ENCODE measurements around the gene TNIP1.

Gene TNIP1

DNA sequence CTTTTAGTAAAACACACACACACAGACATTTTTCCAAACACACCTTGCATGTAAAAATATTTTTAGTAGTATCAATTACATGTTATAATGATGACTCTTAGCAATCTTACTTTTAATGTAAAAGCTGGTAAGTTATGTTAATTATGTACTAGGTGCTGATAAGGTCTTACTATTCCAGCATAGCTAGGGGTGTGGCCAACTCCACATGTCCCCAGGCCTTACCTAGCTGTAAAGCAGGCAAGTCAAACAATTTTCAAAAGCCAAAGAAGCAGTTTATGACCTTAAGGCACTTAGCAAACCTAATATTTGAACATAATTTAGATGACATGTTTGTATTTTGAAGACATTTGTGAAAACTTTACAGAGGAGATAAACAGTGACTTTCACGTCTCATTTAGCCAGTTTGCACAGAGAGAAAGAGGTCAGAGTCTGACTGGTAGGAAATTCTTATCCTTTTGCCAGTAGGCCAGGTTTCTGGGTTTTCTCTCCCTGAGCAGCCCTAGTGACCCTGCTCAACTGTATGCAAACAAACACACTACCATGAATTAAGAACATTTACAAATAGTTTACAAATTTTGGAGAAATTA, 86.9 kb downstream of the TNIP1 start:
- DNase-seq = no peak
- in situ Hi-C loops (cut with HindIII; ENCODE audit: low pct_ligation_motif_present, low pct_unique_long_range_greater_than_20kb, low sequenced_read_pairs) = no loop called here

DNA sequence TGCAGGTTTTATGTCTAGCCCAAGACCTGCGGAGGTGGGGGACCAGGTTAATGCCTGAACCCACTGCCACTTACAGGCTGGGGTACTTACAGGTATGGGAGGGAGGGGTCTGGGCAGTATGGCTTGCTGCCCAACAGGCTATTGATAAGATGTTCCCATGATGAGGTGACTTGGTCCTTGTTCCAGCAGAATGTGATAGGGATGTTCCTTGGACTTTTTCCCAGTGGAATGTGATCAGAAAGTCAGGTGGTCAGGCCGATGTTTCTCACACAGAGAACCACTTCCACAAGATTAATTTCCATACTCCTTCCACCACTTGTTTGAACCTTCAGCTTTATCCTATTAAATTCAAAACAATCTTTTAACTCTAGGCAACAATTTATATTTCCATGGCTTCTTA, 87.4 kb downstream of the TNIP1 start:
- in situ Hi-C loops (cut with HindIII; ENCODE audit: low pct_ligation_motif_present, low pct_unique_long_range_greater_than_20kb, low sequenced_read_pairs) = no loop called here
- DNase-seq = no peak

- no peak for DNase-seq
- in situ Hi-C loops (cut with HindIII; ENCODE audit: low pct_ligation_motif_present, low pct_unique_long_range_greater_than_20kb, low sequenced_read_pairs) = no loop called here
Measured at GRCh38 chr5:150992705-150993104, 88.1 kb downstream of the TNIP1 start.

DNA sequence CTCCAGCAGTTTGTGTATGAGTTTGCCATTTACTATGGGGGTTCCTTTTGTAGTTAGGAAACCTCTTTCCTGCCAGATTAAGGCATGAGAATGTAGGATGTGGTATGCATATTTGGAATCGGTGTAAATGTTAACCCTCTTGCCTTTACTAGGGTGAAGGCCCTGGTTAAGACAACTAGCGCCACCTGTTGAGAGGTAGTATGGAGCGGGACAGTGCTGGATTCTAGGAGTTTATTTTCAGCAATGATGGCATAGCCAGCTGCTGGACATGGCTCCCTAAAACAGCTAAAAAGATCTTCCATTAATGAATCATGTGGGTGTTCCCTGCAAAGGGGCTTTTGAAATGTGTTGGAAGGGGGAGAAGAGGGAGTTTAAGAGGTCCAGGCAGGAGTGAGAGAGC, 91.1 kb downstream of the TNIP1 start:
- in situ Hi-C loops (cut with HindIII; ENCODE audit: low pct_ligation_motif_present, low pct_unique_long_range_greater_than_20kb, low sequenced_read_pairs) = no loop called here
- no peak for DNase-seq

GRCh38 chr5:150987746-150988145, 93.1 kb downstream of the TNIP1 start:
- in situ Hi-C loops (cut with HindIII; ENCODE audit: low pct_ligation_motif_present, low pct_unique_long_range_greater_than_20kb, low sequenced_read_pairs) = no loop called here
- DNase-seq = no peak
